Hippocampal formation (tissue), 2 donors: Measurements from ENCODE around the gene SSX7.
"Not testable (repeated sequence)": the region's sequence is repeated elsewhere in the genome, so short reads cannot be mapped to it uniquely, and the experiment has no call there.

ENCODE experiments used
- DNase-seq, 2 donors: peaks; one replicate each; lab custom pipeline; 2025; lab: John Stamatoyannopoulos, UW

The SSX7 gene, protein sequence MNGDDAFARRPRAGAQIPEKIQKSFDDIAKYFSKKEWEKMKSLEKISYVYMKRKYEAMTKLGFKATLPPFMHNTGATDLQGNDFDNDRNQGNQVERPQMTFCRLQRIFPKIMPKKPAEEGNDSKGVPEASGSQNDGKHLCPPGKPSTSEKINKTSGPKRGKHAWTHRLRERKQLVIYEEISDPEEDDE

DNA sequence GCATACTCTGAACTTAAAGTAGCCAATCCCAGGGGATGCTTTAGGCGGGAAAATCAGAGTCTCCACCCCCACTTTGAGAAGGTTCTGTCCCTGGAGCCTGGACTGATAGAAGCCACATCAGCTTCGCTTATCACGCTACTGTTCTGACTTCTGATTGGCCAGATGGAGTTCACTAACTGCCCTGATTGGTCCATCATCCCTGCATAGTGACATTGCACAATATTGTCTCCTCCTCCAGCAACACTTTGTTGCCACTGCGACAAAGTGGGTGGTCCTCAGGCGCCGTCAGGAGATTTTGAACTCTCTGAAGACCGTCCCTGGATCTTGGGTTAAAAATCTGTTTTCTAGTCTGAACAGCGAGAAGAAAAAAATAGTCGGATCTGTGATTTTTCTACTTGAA, at the start of gene SSX7:
Gene SSX7, minus strand, starts transcription at position 101 of the 400 bp plus-strand sequence. CDS start 1,428 bp downstream, outside the sequence.
- DNase-seq: not testable (repeated sequence)

DNA sequence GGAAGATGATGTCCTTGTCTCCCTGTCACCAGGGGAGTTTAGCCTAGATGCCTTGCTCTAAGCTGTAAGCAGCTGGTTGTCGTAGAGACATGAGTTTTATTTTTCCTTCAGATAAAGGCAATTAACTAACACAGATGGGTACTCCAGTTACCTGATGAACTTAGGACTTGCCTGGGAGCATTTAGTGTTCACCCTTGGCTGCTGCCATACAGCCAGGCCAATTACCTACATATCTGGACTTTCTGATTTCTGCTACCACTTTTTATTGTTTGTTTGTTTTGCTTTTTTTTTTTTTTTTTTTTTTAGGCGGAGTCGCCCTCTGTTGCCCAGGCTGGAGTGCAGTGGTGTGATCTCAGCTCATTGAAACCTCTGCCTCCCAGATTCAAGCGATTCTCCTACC, 37.3 kb upstream of the SSX7 start:
- not testable (repeated sequence) for DNase-seq

DNA sequence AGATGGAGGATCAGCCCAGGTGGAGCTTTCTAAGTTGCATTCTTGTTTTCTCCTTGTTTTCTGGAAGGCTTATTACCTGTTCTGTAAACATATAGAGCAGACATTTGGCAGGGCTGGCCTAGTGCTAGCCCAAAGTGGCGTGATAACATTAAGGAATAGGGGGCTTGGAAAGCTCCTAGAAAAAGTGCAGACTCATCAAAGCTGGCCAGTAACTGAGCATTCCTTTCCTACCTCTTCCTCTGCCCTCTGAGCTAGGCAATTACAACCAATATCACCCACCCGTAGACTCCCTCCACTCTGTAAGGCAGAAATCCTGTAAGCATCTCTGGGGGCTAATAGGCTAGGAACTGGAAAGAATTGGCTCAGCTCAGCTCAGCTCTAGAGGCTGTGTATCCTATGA, 7.5 kb upstream of the SSX7 start:
- not testable (repeated sequence) for DNase-seq

DNA sequence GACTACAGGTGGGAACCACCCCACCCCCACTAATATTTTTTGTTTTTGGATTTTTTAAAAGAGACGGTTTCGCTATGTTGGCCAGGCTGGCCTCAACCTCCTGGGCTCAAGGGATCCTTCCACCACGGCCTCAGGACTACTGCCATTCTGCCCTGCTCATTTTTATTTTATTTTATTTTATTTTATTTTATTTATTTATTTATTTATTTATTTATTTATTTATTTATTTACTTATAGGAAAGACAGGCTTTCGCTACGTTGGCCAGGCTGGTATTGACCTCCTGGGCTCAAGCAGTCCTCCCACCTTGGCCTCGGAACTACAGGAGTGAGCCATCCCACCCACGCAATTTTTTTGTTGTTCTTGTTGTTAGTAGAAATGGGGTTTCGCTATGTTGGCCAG, 775 bp upstream of the SSX7 start:
- not testable (repeated sequence) for DNase-seq

DNA sequence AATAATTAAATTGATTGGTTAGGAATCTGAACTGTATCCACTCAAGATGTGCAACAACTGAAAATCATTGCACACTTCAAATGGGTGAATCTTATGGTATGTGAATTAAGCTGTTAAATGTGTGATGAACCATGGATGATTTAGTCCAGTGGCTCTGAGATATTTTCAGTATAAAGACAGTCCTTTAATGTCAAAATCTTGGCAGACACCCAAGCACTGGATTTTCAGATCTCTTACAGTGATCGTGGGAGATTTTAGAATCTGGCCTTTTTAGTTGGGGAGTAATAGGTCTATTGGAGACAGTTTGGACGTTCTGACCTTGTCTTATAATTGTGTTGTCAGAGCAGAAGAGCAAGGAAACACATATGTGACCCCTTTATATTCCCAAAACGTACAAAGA, 4.0 kb downstream of the SSX7 start:
- not testable (repeated sequence) for DNase-seq

DNA sequence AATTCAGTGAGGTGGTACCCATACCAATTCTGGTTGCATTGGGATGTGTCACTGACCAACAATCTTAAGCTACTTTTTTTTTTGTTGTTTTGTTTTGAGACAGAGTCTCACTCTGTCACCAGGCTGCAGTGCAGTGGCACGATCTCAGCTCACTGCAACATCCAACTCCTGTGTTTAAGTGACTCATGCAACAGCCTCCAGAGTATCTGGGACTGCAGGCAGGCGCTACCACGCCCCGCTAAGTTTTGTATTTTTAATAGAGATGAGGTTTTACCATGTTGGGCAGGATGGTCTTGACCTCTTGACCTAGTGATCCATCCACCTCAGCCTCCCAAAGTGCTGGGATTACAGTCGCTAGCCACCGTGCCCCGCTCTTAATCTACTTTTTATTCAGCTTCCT, 5.7 kb downstream of the SSX7 start:
- not testable (repeated sequence) for DNase-seq

DNA sequence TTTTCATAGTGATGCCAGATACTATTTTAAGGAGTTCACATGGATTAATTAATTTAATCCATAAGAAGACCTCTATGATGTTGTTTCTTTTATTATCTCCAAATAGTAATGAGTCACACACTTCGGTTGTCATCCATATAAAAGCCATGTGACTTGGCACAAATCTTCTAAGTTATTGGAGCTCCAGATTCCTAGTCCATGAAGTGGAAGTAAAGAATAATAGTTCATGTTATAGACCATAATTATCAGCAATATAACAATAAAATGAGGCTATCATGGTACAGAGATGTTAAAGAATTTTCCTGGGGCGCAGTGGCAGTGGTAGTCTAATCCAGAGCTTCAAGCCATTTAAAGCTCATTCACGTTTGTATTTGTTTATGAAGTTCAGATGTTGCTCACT, 26.2 kb downstream of the SSX7 start:
- not testable (repeated sequence) for DNase-seq

DNA sequence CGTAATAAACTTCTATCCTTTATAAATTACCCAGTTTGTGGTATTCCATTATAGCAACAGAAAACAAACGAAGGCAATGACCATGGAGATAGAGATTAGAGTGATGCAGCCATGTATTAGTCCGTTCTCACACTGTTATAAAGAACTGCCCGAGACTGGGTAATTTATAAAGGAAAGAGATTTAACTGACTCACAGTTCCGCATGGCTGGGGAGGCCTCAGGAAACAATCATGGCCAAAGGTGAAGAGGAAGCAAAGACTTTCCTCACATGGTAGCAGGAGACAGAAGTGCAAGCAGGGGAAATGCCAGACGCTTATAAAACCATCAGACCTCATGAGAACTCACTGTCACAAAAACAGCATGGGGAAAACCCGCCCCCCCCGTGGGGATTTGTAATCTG, 34.0 kb downstream of the SSX7 start:
- DNase-seq: not testable (repeated sequence)

DNA sequence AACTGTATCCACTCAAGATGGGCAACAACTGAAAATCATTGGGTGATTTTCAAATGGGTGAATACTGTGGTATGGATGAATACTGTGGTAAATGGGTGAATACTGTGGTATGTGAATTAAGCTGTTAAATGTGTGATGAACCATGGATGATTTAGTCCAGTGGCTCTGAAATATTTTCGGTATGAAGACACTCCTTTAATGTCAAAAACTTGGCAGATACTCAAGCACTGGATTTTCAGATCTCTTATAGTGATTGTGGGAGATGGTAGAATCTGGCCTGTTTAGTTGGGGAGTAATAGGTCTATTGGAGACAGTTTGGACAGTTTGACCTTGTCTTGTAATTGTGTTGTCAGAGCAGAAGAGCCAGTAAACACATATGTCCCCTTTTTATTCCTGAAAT, 45.7 kb downstream of the SSX7 start:
- no peak for DNase-seq

DNA sequence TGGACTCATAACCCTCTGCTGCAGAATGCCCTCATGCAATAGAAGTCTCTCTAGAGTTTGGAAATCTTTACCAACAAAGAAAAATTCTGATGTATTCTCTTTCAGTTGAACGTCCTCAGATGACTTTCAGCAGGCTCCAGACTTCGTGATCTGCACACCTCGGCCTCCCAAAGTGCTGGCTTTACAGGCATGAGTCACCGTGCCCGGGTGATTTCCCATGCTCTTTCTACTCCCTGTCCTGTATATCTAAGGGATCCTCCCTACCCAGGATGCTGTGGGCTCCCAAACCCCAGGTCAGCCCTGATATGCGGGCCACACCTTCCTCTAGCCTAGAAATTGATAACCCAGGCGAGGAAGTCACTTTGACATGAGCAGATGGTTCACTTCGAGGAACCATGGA, 51.5 kb downstream of the SSX7 start:
- not testable (repeated sequence) for DNase-seq

DNA sequence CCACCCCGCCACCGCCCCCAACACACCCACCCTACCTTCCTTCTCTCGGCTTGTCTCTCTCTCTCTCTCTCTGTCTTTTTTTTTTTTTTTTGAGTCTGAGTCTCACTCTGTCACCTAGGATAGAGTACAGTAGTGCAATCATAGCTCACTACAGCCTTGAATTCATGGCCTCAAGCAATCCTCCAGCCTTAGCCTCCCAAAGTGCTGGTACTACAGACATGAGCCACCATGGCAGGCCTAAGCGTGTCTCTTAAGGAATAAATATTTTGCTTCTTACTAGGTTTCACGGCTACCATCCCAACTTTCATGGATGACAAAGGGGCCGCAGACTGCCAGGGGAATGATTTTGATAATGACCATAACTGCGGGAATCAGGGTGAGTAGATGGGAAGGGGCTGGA, 55.8 kb downstream of the SSX7 start:
- no peak for DNase-seq

DNA sequence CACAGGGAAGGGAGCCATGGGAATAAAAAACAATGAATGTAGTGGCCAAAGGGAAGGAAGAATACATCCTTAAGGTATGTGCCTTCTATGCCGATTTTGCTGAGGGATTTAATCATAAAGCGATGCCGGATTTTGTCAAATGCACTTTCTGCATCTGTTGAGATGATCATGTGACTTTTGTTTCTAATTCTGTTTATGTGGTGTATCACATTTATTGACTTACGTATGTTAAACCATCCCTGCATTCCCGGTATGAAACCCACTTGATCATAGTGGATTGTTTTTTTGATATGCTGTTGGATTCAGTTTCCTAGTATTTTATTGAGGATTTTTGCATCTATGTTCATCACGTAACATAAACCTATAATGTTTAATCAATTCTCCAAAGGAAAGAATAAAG, 60.0 kb downstream of the SSX7 start:
- no peak for DNase-seq
